PFSK-1 (cell line): ENCODE measurements around the gene RNF112.
A peak's percentile ranks its signal among the peaks of the same experiment; 100 is the strongest.

Experiments used
- FOXP2 ChIP-seq: optimal IDR thresholded peaks from 2 replicates; pipeline ENCODE3; 2011; ENCODE audit warnings: borderline replicate concordance, control low read depth, inconsistent platforms; ENCODE audit not compliant: insufficient read depth; ENCODE audit errors: extremely low read length, extremely low read depth
- POLR2AphosphoS5 ChIP-seq: IDR thresholded peaks from 2 replicates; pipeline ENCODE4 v1.6.1; 2012; ENCODE audit warnings: low read depth, mild to moderate bottlenecking, control low read depth, low read length, moderate library complexity
- REST ChIP-seq, 2 experiments: IDR thresholded peaks; 2 replicates each; pipeline versions ENCODE4 v1.6.1 to v1.8.0; 2011 to 2012; ENCODE audit warnings: low read depth in 2 of 2, low read length in 2 of 2, control low read depth in 1 of 2, inconsistent platforms in 1 of 2, mild to moderate bottlenecking in 1 of 2, moderate library complexity in 1 of 2; ENCODE audit not compliant: insufficient read depth in 1 of 2
- SIN3A ChIP-seq: IDR thresholded peaks from 2 replicates; pipeline ENCODE4 v1.6.1; 2012; ENCODE audit warnings: mild to moderate bottlenecking, low read length, moderate library complexity, borderline replicate concordance; ENCODE audit not compliant: insufficient read depth
- TAF1 ChIP-seq: IDR thresholded peaks from 2 replicates; pipeline ENCODE4 v1.6.1; 2012; ENCODE audit warnings: low read length, control low read depth, borderline replicate concordance; ENCODE audit not compliant: insufficient read depth

The RNF112 gene

GRCh38 chr17:19374136-19374535, 36.9 kb upstream of the RNF112 start:
- TF ChIP-seq REST (IDR thresholded peaks at IDR 0.05; ENCODE audit: insufficient read depth in 1 of 2, low read depth in 2 of 2, low read length in 2 of 2) (no peak), TAF1 (no peak), POLR2AphosphoS5 (no peak), SIN3A (no peak), FOXP2 (no peak)

- TF ChIP-seq TAF1 = no peak
- no peak for TF ChIP-seq FOXP2
Measured at GRCh38 chr17:19375732-19376131, 35.3 kb upstream of the RNF112 start.

- TF ChIP-seq POLR2AphosphoS5 (no peak), TAF1 (no peak), REST (IDR thresholded peaks at IDR 0.05; ENCODE audit: insufficient read depth in 1 of 2, low read depth in 2 of 2, low read length in 2 of 2) (no peak), FOXP2 (no peak), SIN3A (no peak)
Measured at GRCh38 chr17:19376811-19377210, 34.2 kb upstream of the RNF112 start.

GRCh38 chr17:19377602-19378415, 33.2 kb upstream of the RNF112 start:
- TF ChIP-seq REST (IDR thresholded peaks at IDR 0.05; ENCODE audit: insufficient read depth in 1 of 2, low read depth in 2 of 2, low read length in 2 of 2) = peak; percentile 90 to 91
- TF ChIP-seq POLR2AphosphoS5 = peak; percentile 96
- TF ChIP-seq SIN3A = peak; percentile 74; the same call in 1 of the 2 replicates
- TF ChIP-seq FOXP2 = no peak
- peak; percentile 83 for TF ChIP-seq TAF1

GRCh38 chr17:19378416-19379360, 32.3 kb upstream of the RNF112 start, which contains the start of gene MAPK7:
MAPK7 (plus strand) TSS chr17:19378498; CDS start chr17:19378901, 403 bp downstream.
- no peak for TF ChIP-seq TAF1
- no peak for TF ChIP-seq FOXP2
- TF ChIP-seq SIN3A = 0 out of 2 replicates have a peak, but pooled peaks have one; percentile 26
- TF ChIP-seq REST (IDR thresholded peaks at IDR 0.05; ENCODE audit: insufficient read depth in 1 of 2, low read depth in 2 of 2, low read length in 2 of 2) = no peak
- 0 out of 2 replicates have a peak, but pooled peaks have one; percentile 0 for TF ChIP-seq POLR2AphosphoS5
